HTERT RPE-1 (cell line): ENCODE data around the gene MRPL18.
"Not testable (repeated sequence)": the region's sequence is repeated elsewhere in the genome, so short reads cannot be mapped to it uniquely, and the experiment has no call there.

Source experiments
- in situ Hi-C: fragments of 300-500 bp; cut with MboI; formaldehyde crosslinking; loops from 4 replicates; pipeline ENCODE4 v1.14.3; 2020; ENCODE audit warnings: low sequenced_read_pairs

The MRPL18 gene

DNA sequence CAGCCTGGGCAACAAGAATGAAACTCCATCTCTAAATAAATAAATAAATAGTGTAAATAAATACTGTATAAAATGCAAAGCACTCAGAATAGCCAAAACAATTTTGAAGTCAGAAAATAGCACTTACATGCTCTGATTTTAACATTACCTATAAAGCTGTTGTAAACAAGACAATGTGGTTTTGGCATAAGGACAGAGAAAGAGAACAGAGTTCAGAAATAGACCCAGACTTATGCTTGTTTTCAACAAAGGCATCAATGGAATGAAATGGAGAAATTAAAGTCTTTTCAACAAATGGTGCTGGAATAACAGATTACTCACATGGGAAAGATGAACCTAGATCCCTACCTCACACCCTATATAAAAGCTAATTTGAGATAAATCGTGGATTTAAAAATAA is 18.1 kb upstream of the MRPL18 start:
- in situ Hi-C loops, result no loop called here

DNA sequence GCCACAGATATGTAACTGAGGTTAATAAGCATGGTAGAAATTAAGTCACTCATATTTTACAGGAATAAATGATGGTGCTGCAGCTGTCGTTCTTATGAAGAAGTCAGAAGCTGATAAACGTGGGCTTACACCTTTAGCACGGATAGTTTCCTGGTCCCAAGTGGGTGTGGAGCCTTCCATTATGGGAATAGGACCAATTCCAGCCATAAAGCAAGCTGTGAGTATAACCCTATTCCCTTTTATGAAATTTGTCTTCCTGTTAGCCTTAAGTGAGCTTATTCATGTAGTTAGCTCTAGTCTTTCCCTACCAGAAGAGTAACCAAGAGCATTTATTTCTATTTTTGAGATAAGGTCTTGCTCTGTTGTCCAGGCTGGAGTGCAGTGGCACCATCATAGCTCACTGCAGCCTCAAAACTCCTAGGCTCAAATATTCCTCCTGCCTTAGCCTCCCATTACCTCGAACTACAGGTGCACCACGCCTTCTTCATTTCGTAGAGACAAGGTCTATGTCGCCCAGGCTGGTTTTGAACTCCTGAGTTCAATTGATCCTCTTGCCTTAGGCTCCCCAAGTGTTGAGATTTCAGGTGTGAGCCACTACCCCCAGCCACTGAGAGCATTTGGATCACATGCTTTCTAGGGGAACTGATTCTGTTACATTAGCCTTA is 12.9 kb upstream of the MRPL18 start:
- in situ Hi-C loops, result no loop called here

- in situ Hi-C loops, result no loop called here
Measured at GRCh38 chr6:159778131-159778530, 12.1 kb upstream of the MRPL18 start.

- in situ Hi-C loops, result no loop called here
Measured at GRCh38 chr6:159778542-159779103, 11.6 kb upstream of the MRPL18 start.

DNA sequence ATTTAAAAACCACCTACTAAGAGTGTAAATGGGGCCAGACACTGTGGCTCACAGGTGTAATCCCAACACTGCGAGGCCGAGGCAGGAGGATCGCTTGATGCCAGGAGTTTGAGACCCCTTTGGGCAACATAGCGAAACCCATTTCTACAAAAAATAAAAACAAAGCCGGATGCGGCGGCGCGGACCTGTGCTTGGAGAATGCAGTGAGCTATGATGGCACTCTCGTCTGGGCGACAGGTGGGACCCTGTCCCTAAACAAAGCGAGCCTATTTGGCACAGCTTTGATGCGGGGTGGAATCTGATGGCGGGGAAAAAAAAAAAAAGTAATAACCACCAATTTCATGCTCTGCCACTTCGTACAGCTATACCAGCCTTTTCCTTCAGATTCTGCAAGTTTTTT is 2.0 kb upstream of the MRPL18 start:
- in situ Hi-C loops, result no loop called here

GRCh38 chr6:159788753-159789376 is 1.4 kb upstream of the MRPL18 start:
- in situ Hi-C loops, result no loop called here

- in situ Hi-C loops, result no loop called here
Measured at GRCh38 chr6:159789377-159790148, 704 bp upstream of the MRPL18 start, which contains the start of gene TCP1. TCP1 (minus strand) TSS chr6:159789602; CDS start chr6:159789468, 134 bp downstream.

DNA sequence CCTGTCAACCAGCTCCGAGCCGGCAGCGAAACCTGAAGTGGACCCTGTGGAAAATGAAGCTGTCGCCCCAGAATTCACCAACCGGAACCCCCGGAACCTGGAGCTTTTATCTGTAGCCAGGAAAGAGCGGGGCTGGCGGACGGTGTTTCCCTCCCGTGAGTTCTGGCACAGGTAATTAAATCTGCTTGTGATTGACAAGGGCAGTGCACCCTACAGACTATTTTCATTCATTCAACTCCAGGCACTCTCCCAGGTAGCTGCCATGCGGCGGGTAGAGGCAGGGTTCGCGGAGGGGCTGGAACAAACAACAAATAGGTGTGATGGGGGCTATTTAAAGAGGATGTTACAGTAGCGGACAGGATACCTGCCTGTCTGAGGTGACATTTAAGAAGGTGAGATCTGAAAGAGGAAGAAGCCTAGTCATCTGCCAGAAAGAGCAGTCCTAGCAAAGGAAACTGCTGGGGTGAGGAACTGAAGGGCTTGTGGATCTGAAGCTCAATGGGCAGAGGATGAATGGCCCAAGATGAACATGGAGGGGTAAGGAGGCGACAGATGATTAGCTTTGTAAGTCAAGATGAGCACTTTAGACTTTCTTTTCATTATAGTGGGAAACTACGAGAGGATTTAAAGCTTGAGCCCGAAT is 810 bp downstream of the MRPL18 start:
- in situ Hi-C loops, result no loop called here

DNA sequence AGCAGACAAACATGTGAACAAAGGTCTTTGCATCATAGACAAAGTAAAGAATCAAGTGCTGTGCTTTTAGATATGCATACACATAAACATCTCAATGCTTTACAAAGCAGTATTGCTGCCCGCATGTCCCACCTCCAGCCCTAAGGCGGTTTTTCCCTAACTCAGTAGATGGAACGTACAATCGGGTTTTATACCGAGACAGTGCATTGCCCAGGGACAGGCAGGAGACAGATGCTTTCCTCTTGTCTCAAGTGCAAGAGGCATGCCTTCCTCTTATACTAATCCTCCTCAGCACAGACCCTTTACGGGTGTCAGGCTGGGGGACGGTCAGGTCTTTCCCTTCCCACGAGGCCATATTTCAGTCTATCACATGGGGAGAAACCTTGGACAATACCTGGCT is 4.7 kb downstream of the MRPL18 start:
- in situ Hi-C loops, result not testable (repeated sequence)

- in situ Hi-C loops, result no loop called here
Measured at GRCh38 chr6:159797554-159797953, 7.3 kb downstream of the MRPL18 start.

DNA sequence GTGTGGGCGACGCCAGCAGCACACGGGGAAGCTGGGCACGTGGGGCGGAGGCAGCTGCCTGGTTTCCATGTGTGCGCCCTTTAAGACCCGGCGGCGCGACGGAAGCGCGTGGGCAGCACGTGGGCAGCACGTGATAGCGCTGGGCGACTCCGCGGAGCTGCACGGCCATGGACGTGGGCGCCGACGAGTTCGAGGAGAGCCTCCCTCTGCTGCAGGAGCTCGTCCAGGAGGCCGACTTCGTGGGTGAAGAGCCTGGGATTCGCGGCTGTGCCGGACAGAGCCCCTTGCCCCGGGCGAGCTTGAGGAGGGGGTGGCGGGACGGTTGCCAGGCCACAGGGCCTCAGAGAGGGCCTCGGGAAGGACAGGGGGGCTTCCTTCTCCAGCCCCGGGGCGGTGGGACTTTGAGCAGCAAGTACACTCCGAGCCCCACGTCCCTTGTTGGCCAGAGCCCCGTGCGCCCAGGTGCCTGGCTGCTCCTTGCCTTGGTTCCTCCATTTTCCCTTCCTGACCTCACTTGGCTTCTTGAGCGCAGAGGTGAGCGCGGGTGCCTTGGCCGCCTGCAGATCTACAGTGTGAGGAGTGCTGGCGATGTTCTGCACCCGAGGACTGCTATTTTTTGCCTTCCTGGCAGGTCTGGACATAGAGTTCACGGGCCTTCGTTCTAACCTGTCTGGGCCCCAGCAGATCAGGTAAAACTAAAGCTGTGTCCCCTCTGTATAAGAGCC is 10.0 kb downstream of the MRPL18 start, which contains the start of gene PNLDC1:
TSS of gene PNLDC1 (plus strand) at position 136 of the 725 bp plus-strand sequence. CDS start at position 168, 32 bp downstream.
- in situ Hi-C loops, result no loop called here

DNA sequence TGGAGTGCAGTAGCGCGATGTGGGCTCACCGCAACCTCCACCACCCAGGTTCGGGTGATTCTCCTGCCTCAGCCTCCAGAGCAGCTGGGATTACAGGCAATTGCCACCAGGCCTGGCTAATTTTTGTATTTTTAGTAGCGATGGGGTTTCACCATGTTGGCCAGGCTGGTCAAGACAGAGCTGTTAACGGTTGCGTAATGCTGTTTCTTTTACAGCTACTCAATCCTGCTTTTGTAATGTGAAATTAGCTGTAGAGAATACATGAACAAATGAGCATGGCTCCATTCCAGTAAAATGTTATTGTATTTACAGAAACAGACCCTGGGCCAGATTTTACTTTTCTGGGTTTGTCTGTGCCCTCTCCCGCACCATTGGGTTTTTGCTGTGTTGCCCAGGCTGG is 11.7 kb downstream of the MRPL18 start:
- in situ Hi-C loops, result no loop called here

DNA sequence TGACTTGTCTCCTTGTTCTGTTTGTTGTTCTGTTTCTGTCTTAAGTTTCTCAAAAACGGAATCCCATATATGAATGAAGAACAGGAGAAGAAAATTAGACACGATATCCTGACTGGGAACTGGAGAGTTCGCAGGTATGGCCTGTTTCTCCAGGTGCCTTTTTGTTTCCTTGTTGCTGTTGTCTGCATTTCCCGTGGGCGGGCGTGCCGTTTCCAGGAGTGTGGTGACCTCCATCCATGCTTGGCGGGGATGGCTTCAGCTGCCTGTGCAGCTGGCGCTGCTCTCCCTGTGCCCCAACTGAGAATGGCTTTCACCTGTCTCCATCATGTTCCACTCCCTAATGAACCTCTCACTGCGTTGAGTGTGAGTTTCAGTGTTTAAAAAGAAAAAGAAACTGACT is 14.2 kb downstream of the MRPL18 start:
- in situ Hi-C loops, result no loop called here

GRCh38 chr6:159805440-159806020 is 15.3 kb downstream of the MRPL18 start:
- in situ Hi-C loops, result no loop called here

GRCh38 chr6:159806021-159806458 is 15.8 kb downstream of the MRPL18 start:
- in situ Hi-C loops, result no loop called here

- in situ Hi-C loops, result no loop called here
Measured at GRCh38 chr6:159807150-159807858, 17.0 kb downstream of the MRPL18 start.

DNA sequence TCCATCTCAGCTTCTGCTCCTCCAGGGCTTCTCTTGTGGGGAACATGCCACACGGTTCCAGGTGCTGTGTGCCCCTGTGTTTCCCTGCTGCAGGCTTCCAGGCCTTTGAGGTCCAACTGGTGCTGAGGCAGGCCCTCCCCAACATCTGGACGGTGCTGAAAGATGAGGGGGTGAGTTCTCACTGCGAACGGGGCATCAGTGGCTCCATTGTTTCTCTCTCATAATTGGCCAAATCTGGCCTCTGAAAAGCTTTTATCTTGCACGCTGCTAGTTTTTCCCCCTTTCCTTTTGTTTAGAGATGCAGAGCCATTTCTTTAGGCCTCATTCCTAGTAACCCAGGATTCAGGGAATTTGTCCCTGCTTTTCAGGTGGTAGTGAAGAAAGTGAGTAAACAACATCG is 18.4 kb downstream of the MRPL18 start:
- in situ Hi-C loops, result no loop called here

- in situ Hi-C loops, result no loop called here
Measured at GRCh38 chr6:159809149-159809548, 18.9 kb downstream of the MRPL18 start.

DNA sequence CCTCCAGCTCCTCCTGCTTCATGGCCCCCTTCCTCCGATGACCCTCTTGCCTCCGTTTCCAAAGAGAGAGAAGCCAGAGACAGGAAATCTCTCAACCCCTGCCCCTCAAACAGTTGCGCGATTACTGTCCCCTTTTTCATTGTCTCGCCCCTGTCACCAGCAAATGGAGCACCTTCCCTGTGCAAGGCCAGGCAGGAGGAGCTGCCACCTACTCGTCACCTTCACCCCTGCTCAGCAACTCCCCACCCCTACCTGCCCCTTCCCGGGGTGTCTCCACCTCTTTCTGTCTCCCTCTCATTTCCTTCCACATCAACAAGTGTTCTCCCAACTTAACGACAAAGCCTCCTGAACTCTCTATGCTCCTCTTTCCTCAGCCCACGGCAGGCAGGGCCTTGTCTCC is 23.5 kb downstream of the MRPL18 start:
- in situ Hi-C loops, result no loop called here
